ENCODE results near the gene FOXD1. TPM values are rescaled to one million over a fixed set of nuclear protein-coding genes. Genes with fewer than 3 reads are reported as not detected.
A peak's percentile ranks its signal among the peaks of the same experiment; 100 is the strongest.
"Not testable (repeated sequence)": the region's sequence is repeated elsewhere in the genome, so short reads cannot be mapped to it uniquely, and the experiment has no call there.

Gene FOXD1
- not detected for total RNA-seq
- long read RNA-seq: 0 reads

GRCh38 chr5:73448463-73449136 is at the start of gene FOXD1:
Gene FOXD1 (minus strand): TSS chr5:73448777. CDS start chr5:73448362, 415 bp downstream.
- intact Hi-C loops (cut with DNase I): no loop called here

GRCh38 chr5:73497497-73498056 is 49.0 kb upstream of the FOXD1 start:
- ATAC-seq (ENCODE audit: poor library complexity) (peak; percentile 1), DNase-seq (no peak)
- intact Hi-C loops (cut with DNase I): no loop called here

More at GRCh38 chr5:73448463-73449136, at the start of gene FOXD1:
- ATAC-seq (ENCODE audit: poor library complexity): peak; percentile 75
- peak; percentile 72 for DNase-seq

- ATAC-seq (ENCODE audit: poor library complexity): no peak
- intact Hi-C loops (cut with DNase I): no loop called here
- DNase-seq: no peak
These were observed 48.4 kb upstream of the FOXD1 start for GRCh38 chr5:73496984-73497457.

GRCh38 chr5:73495772-73496335 is 47.3 kb upstream of the FOXD1 start:
- ATAC-seq (ENCODE audit: poor library complexity) (no peak), DNase-seq (no peak)
- intact Hi-C loops (cut with DNase I): no loop called here

- DNase-seq: no peak
- no peak for ATAC-seq (ENCODE audit: poor library complexity)
- intact Hi-C loops (cut with DNase I): no loop called here
These were observed 46.1 kb upstream of the FOXD1 start for GRCh38 chr5:73494721-73495120.

- ATAC-seq (ENCODE audit: poor library complexity): no peak
- DNase-seq: no peak
- intact Hi-C loops (cut with DNase I): no loop called here
These were observed 44.8 kb upstream of the FOXD1 start for GRCh38 chr5:73493421-73493820.

GRCh38 chr5:73491155-73491554 is 42.6 kb upstream of the FOXD1 start:
- DNase-seq (no peak), ATAC-seq (ENCODE audit: poor library complexity) (no peak)
- intact Hi-C loops (cut with DNase I): no loop called here

GRCh38 chr5:73490088-73490487 is 41.5 kb upstream of the FOXD1 start:
- intact Hi-C loops (cut with DNase I): no loop called here
- DNase-seq (no peak), ATAC-seq (ENCODE audit: poor library complexity) (no peak)

- intact Hi-C loops (cut with DNase I): no loop called here
- DNase-seq: no peak
- ATAC-seq (ENCODE audit: poor library complexity): no peak
These were observed 40.2 kb upstream of the FOXD1 start for GRCh38 chr5:73488806-73489205.

- intact Hi-C loops (cut with DNase I): no loop called here
- DNase-seq (no peak), ATAC-seq (ENCODE audit: poor library complexity) (no peak)
These were observed 39.2 kb upstream of the FOXD1 start for GRCh38 chr5:73487815-73488214.

GRCh38 chr5:73487257-73487656 is 38.7 kb upstream of the FOXD1 start:
- intact Hi-C loops (cut with DNase I); ATAC-seq (ENCODE audit: poor library complexity); DNase-seq: not testable (repeated sequence)

- intact Hi-C loops (cut with DNase I): no loop called here
- ATAC-seq (ENCODE audit: poor library complexity): no peak
These were observed 37.7 kb upstream of the FOXD1 start for GRCh38 chr5:73486119-73486899.

GRCh38 chr5:73485715-73486114 is 37.1 kb upstream of the FOXD1 start:
- intact Hi-C loops (cut with DNase I): no loop called here
- no peak for DNase-seq
- ATAC-seq (ENCODE audit: poor library complexity): no peak

More at GRCh38 chr5:73486119-73486899, 37.7 kb upstream of the FOXD1 start:
- DNase-seq: no peak

- intact Hi-C loops (cut with DNase I): no loop called here
- no peak for ATAC-seq (ENCODE audit: poor library complexity)
These were observed 35.9 kb upstream of the FOXD1 start for GRCh38 chr5:73484511-73484910.

GRCh38 chr5:73483676-73484075 is 35.1 kb upstream of the FOXD1 start:
- intact Hi-C loops (cut with DNase I): no loop called here
- no peak for DNase-seq

More at GRCh38 chr5:73484511-73484910, 35.9 kb upstream of the FOXD1 start:
- DNase-seq: no peak

GRCh38 chr5:73482383-73483136 is 34.0 kb upstream of the FOXD1 start:
- intact Hi-C loops (cut with DNase I): no loop called here
- ATAC-seq (ENCODE audit: poor library complexity) (no peak), DNase-seq (no peak)

More at GRCh38 chr5:73483676-73484075, 35.1 kb upstream of the FOXD1 start:
- ATAC-seq (ENCODE audit: poor library complexity): no peak

- intact Hi-C loops (cut with DNase I): no loop called here
- ATAC-seq (ENCODE audit: poor library complexity) (no peak), DNase-seq (no peak)
These were observed 31.9 kb upstream of the FOXD1 start for GRCh38 chr5:73480500-73480899.

GRCh38 chr5:73472116-73472515 is 23.5 kb upstream of the FOXD1 start:
- ATAC-seq (ENCODE audit: poor library complexity) (no peak), DNase-seq (no peak)
- intact Hi-C loops (cut with DNase I): no loop called here

- ATAC-seq (ENCODE audit: poor library complexity) (no peak), DNase-seq (no peak)
- intact Hi-C loops (cut with DNase I): no loop called here
These were observed 23.1 kb upstream of the FOXD1 start for GRCh38 chr5:73471654-73472053.
